HepG2 (cell line): Measurements from ENCODE around the gene GAS5. TPM values are rescaled to one million over a fixed set of nuclear protein-coding genes. Genes with fewer than 3 reads are reported as not detected.

ENCODE experiments used
- EP300 ChIP-seq, 3 experiments: sonication (generic) in 1 of 3; formaldehyde crosslinking in 1 of 3; IDR thresholded peaks; 2 replicates each; pipeline versions ENCODE4 v1.5.1 to v1.6.1; 2011 to 2020; ENCODE audit warnings: low read depth in 2 of 3, low read length in 2 of 3, borderline replicate concordance in 1 of 3, improper control_type of control experiment in 1 of 3, mild to moderate bottlenecking in 1 of 3, missing genetic modification reagents in 1 of 3, moderate library complexity in 1 of 3
- FOXK2 ChIP-seq: fragments of 450-650 bp; IDR thresholded peaks from 2 replicates; pipeline ENCODE4 v1.6.1; 2016
- HOXA5 ChIP-seq: sonication (generic); formaldehyde crosslinking; IDR thresholded peaks from 2 replicates; pipeline ENCODE4 v1.4.0; 2020; ENCODE audit warnings: missing genetic modification reagents
- MXI1 ChIP-seq: IDR thresholded peaks from 3 replicates; pipeline ENCODE4 v1.6.1; 2012; ENCODE audit warnings: low read depth, low read length, inconsistent platforms, borderline replicate concordance
- MYC ChIP-seq: sonication (generic); formaldehyde crosslinking; IDR thresholded peaks from 2 replicates; pipeline ENCODE4 v1.9.0; 2021; ENCODE audit warnings: missing genetic modification reagents, borderline replicate concordance
- RBFOX2 ChIP-seq: fragments of 200-400 bp; formaldehyde crosslinking; IDR thresholded peaks from 2 replicates; pipeline ENCODE4 v1.6.1; 2017; ENCODE audit warnings: low read depth, mild to moderate bottlenecking, low read length
- RFX5 ChIP-seq: IDR thresholded peaks from 2 replicates; pipeline ENCODE4 v1.6.1; 2011; ENCODE audit warnings: low read depth, low read length, improper control_type of control experiment
- SCMH1 ChIP-seq: sonication (generic); formaldehyde crosslinking; IDR thresholded peaks from 2 replicates; pipeline ENCODE4 v1.9.0; 2021; ENCODE audit warnings: missing genetic modification reagents, mild to moderate bottlenecking, borderline replicate concordance
- STAT6 ChIP-seq: sonication (generic); formaldehyde crosslinking; IDR thresholded peaks from 2 replicates; pipeline ENCODE4 v1.4.0; 2020; ENCODE audit warnings: missing genetic modification reagents, mild to moderate bottlenecking, borderline replicate concordance
- TGIF2 ChIP-seq: IDR thresholded peaks from 2 replicates; pipeline ENCODE4 v1.6.1; 2016; ENCODE audit warnings: control low read depth, missing compliant biosample characterization
- TRIM24 ChIP-seq: sonication (generic); formaldehyde crosslinking; IDR thresholded peaks from 2 replicates; pipeline ENCODE4 v1.8.0; 2022; ENCODE audit warnings: mild to moderate bottlenecking, missing genetic modification reagents
- ZNF317 ChIP-seq: sonication (generic); formaldehyde crosslinking; IDR thresholded peaks from 2 replicates; pipeline ENCODE4 v1.5.0; 2020; ENCODE audit warnings: mild to moderate bottlenecking, missing genetic modification reagents
- ZNF501 ChIP-seq: sonication (generic); formaldehyde crosslinking; IDR thresholded peaks from 2 replicates; pipeline ENCODE4 v1.5.1; 2020; ENCODE audit warnings: mild to moderate bottlenecking, moderate library complexity, missing genetic modification reagents
- ZNF547 ChIP-seq: sonication (generic); formaldehyde crosslinking; IDR thresholded peaks from 2 replicates; pipeline ENCODE4 v1.5.1; 2020; ENCODE audit warnings: mild to moderate bottlenecking, missing genetic modification reagents
- ZNF646 ChIP-seq: sonication (generic); formaldehyde crosslinking; IDR thresholded peaks from 2 replicates; pipeline ENCODE4 v1.9.0; 2021; ENCODE audit warnings: mild to moderate bottlenecking, missing genetic modification reagents
- ZNF761 ChIP-seq: sonication (generic); formaldehyde crosslinking; conservative IDR thresholded peaks from 2 replicates; pipeline ENCODE4 v1.4.0; 2020; ENCODE audit warnings: mild to moderate bottlenecking, missing genetic modification reagents
- ZNF792 ChIP-seq: IDR thresholded peaks from 2 replicates; pipeline ENCODE4 v1.6.1; 2016
- ZNF839 ChIP-seq: sonication (generic); formaldehyde crosslinking; IDR thresholded peaks from 2 replicates; pipeline ENCODE4 v1.4.0; 2020; ENCODE audit warnings: missing genetic modification reagents, mild to moderate bottlenecking, borderline replicate concordance
- ZNF883 ChIP-seq: sonication (generic); formaldehyde crosslinking; IDR thresholded peaks from 2 replicates; pipeline ENCODE4 v1.5.1; 2020; ENCODE audit warnings: mild to moderate bottlenecking, missing genetic modification reagents; ENCODE audit errors: not compliant biosample characterization
- polyA plus RNA-seq, 8 experiments: library from polyadenylated mRNA; depleted of rRNA in 3 of 8; stranded (reverse) in 7 of 8; unstranded in 1 of 8; fragments of >200 nt; fragmentation: Illumina TruSeq in 4 of 8; extraction: Trizol in 4 of 8; gene quantifications; 2 replicates each; pipeline versions ENCODE4 v1.2.1 to v1.2.3, GENCODE V29; 2011 to 2016; ENCODE audit warnings: low read depth in 4 of 8, missing spikeins in 1 of 8, mixed read lengths in 1 of 8; ENCODE audit not compliant: insufficient read depth in 1 of 8
- total RNA-seq, 5 experiments: library from RNA; depleted of rRNA; stranded (reverse); fragments of >200 nt; fragmentation: Illumina TruSeq; extraction: Trizol; gene quantifications; 2 replicates each; pipeline ENCODE4 v1.2.3, GENCODE V29; 2016; ENCODE audit warnings: low read depth in 1 of 5
- TF ChIP-seq, protein P1 (sequence below): IDR thresholded peaks from 2 replicates; pipeline ENCODE4 v1.6.1; 2016; ENCODE audit warnings: low read depth
- TF ChIP-seq, protein P2 (sequence below): sonication (generic); formaldehyde crosslinking; IDR thresholded peaks from 2 replicates; pipeline ENCODE4 v1.8.1; 2023; ENCODE audit warnings: mild to moderate bottlenecking, missing genetic modification reagents, borderline replicate concordance

The GAS5 gene
- total and polyA plus RNA-seq, 2 of the 13 experiments (the other 11 are each of a cell fraction or from before 2014, with no cell fraction given): 352 to 738 TPM

GRCh38 chr1:173917149-173917548 lies 49.4 kb upstream of the GAS5 start, which contains the start of gene SERPINC1 (continued):
- TF ChIP-seq STAT6 (CRISPR knock-in tag) (no peak), ZNF792 (CRISPR knock-in tag) (no peak), ZNF501 (CRISPR knock-in tag) (no peak), ZNF761 (CRISPR knock-in tag) (no peak), TGIF2 (CRISPR knock-in tag) (no peak), ZNF883 (no peak), RBFOX2 (no peak), ZNF646 (no peak), RFX5 (no peak), SCMH1 (CRISPR knock-in tag) (no peak), ZNF839 (CRISPR knock-in tag) (no peak), MXI1 (no peak), HOXA5 (CRISPR knock-in tag) (no peak), ZNF317 (CRISPR knock-in tag) (no peak), TRIM24 (CRISPR knock-in tag) (no peak), FOXK2 (no peak), EP300 (IDR thresholded peaks at IDR 0.05; ENCODE audit: low read depth in 2 of 2, low read length in 2 of 2) (peak; percentile 20 to 68; a peak in 2 of 4 replicates), EP300 (CRISPR knock-in tag; IDR thresholded peaks at IDR 0.05; ENCODE audit: borderline replicate concordance) (no peak), MYC (CRISPR knock-in tag) (no peak), ZNF547 (no peak)
- TF ChIP-seq, protein P1, sequence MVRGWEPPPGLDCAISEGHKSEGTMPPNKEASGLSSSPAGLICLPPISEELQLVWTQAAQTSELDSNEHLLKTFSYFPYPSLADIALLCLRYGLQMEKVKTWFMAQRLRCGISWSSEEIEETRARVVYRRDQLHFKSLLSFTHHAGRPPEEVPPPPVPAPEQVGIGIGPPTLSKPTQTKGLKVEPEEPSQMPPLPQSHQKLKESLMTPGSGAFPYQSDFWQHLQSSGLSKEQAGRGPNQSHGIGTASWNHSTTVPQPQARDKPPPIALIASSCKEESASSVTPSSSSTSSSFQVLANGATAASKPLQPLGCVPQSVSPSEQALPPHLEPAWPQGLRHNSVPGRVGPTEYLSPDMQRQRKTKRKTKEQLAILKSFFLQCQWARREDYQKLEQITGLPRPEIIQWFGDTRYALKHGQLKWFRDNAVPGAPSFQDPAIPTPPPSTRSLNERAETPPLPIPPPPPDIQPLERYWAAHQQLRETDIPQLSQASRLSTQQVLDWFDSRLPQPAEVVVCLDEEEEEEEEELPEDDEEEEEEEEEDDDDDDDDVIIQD (CRISPR knock-in tag): no peak
- TF ChIP-seq, protein P2, sequence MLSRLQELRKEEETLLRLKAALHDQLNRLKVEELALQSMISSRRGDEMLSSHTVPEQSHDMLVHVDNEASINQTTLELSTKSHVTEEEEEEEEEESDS (CRISPR knock-in tag): no peak
